HL-60/S4 treated with phorbol 12-myristate 13-acetate at 8.2 ng/mL for 4 days and 3 days (cell line): ENCODE data around the gene AGAP1.
"Not testable (repeated sequence)": the region's sequence is repeated elsewhere in the genome, so short reads cannot be mapped to it uniquely, and the experiment has no call there.

Source experiments
- in situ Hi-C: fragments of 300-500 bp; cut with MboI; formaldehyde crosslinking; loops from 2 replicates; pipeline ENCODE4 v1.15.0; 2022; ENCODE audit warnings: low sequenced_read_pairs

Gene AGAP1

DNA sequence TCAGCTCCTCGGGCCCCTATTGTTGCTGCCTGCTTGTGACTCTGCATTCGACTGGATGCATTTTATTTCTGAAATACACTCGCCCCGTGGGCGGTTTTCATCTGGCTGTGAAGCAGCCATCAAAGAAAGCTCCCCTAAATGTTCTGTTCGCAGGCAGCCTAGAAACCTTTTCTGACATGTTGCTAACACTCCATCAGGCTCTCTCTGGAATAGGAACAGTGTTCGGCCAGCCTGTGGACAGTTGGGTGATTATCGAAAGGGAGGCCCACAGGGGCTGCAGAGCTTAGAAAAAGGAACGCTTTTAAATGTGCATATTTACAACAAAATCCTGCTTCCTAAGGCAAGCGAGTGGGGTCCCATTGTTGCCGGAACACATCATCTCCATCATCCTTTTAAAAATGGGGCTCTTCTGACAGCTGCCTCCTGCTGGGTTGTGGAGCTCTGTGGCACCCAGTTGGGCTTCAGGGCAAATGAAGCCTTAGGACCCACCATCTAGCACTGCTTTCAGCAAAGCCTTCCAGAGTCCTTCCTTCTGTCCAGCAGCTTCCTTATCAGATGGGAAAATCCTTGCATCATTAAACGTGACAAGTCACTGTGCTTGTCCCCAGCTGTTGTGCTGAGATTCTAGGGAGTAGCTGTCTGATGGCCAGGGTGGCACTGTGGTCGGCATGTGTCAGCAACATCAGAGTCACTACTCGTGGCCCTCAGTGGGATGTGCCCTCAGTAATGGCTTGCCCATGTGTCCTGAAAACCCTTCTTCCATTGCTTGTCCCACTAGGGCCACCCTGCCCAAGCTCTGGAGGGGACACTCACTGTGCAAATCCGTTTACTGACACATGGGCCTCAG, 571.7 kb downstream of the AGAP1 start:
- in situ Hi-C loops = no loop called here

DNA sequence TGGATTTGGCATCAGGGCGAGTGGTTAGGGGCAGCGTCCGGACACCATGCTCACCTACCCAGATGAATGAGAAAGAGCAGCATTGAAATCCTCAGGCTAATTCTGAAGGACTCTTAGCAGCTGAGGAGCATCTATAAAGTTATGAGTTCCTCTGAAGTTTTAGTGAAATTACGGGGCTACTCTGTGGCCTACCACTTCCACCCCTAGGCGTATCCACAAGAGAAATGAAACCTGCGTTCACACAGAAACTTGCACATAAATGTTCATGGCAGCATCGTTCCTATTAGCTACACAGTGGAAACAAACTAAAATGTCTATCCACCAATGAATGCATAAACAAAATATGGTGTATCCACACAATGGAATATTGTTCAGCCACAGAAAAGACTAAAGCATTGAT, 576.4 kb downstream of the AGAP1 start:
- in situ Hi-C loops = no loop called here

DNA sequence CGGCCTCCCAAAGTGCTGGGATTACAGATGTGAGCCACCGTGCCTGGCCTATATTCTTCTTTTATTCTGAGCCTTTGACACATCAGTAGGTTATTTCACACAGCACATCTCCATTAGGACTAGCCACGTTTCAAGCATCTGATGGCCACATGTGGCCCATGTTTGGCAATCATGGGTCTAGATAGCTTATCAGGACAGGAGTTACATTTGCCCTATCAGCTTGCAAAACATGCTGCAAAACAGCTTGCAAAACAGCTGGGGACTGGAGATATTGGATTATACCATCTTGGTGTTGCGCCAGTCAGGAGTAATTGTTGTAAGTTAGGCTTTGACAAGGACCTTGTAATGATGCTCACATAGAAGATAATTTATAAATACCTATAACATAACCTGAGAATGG, 579.4 kb downstream of the AGAP1 start:
- in situ Hi-C loops = no loop called here

DNA sequence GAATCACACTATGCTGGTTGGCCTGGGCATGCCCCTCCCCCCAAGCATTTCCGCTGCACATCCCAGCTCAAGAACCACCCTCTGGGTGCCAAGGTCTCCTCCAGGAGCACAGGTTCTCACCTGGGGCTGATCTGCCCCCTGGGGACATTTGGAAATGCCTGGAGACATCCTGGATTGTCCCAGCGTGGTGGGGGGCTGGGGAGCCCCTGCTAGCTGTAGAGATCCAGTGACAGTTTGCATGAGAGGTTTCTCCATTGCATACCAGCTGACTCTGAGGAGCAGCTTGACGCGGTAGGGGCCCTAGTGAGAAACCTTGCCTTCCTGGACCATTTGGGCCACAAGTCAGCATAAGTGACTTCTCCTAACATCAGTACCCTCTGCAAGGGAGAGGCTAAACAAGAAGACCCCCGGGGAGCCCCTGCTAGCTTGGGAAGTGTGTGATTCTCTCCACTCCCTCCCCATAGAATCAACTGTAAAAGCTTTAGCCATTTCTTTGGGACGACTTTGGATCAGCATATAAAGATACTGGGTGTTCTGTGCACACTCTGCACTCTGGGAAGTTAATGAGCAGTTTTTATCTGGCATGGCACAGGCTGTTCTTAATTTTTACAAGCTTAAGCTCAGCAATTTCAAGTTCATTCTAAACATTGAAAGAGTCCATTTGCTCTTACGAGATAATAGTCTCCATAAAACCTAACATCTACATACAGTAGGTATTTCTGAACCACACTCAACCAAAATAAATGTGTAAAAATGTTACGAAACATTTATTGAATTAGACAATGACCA, 580.2 kb downstream of the AGAP1 start:
- in situ Hi-C loops = no loop called here

- in situ Hi-C loops = no loop called here
Measured at GRCh38 chr2:236075802-236076201, 582.0 kb downstream of the AGAP1 start.

DNA sequence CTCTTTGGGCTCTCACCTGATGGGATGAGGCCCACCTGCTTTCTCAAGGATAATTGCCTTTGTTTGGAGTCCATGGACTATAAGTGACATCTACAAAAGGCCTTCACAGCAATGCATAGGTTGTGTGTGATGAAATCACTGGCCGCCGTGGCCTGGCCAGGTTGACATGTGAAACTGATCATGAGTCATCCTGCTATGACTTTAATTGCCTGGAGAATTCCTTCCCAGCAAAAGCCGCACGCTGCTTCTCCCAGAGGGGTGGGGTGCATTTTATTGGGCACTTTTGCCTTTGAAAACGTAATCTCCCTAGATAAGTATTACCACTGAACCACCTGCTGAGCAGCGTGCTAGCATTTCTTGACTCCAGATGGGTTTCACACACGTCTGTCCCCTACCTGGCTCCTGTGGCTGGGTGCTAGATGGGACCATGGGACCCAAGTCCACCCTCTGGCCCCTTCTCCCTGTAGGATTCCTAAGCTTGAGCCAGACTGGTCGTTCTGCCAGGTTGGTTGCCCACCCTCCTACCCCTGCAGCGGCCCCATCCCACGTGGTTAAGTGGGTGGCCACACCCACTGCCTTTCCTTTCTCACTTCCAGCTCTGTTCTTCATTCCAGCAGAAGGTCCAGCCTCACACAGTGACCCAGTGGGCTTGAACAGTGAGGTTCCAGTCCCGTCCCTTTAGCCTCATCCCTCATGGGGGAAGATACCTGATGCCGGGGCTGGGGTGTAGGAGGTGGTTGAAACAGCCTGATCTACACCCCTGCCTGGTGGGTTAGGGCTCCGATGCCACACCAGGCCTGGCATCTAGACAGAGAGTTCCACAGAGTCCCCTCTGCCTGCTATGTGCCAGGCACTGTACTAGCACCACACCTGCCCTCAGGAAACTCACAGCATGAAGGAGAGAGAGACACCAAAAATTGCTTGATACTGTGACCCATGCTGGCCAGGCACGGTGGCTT, 584.7 kb downstream of the AGAP1 start:
- in situ Hi-C loops = no loop called here

DNA sequence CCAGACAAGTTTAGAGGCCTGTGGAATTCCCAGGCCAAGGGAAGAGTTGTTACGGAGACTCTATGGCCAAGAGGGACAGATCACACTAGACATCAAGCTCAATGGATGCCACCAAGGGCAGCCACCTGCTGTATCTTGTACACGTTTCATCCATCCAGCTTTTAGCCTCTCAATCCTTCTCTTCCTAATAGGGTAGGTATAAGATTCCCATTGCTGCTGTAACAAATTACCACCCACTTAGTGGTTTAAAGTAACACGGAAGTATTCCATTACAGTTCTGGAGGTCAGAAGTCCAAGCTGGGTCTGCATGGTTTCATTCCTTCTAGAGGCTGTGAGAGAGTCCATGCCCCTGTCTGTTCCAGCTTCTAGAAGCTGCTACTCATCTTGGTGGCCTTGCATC, 586.6 kb downstream of the AGAP1 start:
- in situ Hi-C loops = no loop called here

DNA sequence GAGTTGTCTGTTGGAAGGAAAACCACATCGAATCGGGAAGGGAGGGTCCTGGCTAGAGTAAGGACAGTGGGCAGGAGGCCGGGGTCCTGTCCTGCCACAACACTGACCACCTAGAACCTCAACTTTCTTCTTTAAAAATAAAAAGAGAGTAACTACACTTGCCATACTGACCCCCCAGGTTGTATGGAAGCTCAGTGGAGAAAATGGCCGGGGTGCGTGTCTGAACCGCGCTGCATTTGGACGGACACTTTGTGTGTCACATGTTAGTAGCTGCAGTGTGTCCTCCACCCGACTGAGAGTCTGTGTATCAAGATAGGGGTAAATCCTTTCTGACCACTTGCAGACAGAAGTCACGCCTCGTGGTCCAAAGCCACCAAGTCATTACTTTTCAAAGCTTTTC, 587.3 kb downstream of the AGAP1 start:
- in situ Hi-C loops = no loop called here

- in situ Hi-C loops = no loop called here
Measured at GRCh38 chr2:236082061-236082460, 588.2 kb downstream of the AGAP1 start.

GRCh38 chr2:236083934-236084333, 590.1 kb downstream of the AGAP1 start:
- in situ Hi-C loops = no loop called here

- in situ Hi-C loops = no loop called here
Measured at GRCh38 chr2:236085211-236085610, 591.4 kb downstream of the AGAP1 start.

- in situ Hi-C loops = no loop called here
Measured at GRCh38 chr2:236085647-236086046, 591.8 kb downstream of the AGAP1 start.

DNA sequence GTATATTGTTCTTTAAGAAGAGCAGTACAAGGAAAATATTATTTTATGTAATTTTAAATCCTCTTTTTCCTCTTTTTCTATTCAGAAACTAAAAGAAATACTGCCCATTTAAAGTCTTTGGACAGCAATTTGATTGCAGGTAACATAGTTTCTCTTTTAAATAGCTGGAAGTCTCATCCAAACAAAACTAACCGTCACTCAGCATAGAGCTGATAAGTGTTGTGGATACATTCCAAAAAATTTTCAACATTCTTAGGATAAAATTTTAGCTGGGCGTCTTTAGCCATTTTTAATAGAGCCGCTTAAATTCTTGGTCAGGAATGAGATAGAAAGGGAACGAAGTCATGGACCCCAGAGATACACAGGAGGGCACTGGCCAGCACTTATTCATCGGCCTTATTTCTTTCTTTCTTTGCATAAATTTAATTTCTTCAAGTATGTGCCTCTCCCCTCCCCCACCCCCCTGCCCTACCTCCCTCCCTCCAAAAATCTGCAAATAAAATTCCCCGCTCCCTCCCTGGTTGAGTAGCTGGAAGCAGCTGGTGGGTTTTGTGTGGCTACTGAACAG, 592.6 kb downstream of the AGAP1 start:
- in situ Hi-C loops = no loop called here

GRCh38 chr2:236086971-236087465, 593.2 kb downstream of the AGAP1 start:
- in situ Hi-C loops = no loop called here

- in situ Hi-C loops = no loop called here
Measured at GRCh38 chr2:236088368-236089057, 594.7 kb downstream of the AGAP1 start.

DNA sequence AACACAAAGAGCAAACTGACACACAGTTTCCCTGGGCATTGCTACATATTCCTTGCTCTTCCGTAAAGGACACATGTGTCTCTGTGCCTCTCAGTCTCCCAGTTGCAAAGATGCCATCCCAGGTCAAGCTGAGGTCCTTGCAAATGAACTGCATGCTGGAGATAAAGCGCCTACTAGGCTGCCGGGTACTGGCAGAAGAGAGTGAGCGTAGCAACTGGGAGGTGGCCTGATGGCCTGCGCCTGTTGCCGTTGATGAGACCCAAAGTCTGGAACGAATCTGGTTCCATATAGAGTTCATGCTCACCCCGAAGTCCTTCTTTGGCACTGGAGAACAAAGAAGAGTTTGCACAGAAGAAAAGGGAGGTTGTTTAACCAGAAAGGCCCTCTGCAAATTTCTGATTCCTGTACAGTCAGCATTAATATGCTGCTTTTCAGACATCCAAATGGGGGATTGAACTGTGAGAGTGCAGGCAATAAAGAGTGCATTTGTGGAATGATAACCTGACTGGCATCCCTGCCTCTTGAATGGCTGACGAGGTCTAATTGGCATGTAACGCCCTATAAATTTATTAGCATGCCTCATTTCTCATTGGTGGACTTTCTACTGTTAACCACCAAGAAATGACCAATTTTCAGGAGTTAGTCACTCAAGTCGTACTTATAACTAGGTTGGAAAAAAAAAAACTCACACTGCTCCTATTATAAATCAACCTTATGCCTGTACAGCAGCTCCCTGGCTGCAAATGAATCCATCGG, 595.6 kb downstream of the AGAP1 start:
- in situ Hi-C loops = no loop called here

- in situ Hi-C loops = no loop called here
Measured at GRCh38 chr2:236090027-236090382, 596.2 kb downstream of the AGAP1 start.

GRCh38 chr2:236090826-236091225, 597.0 kb downstream of the AGAP1 start:
- in situ Hi-C loops = not testable (repeated sequence)

GRCh38 chr2:236092714-236093113, 598.9 kb downstream of the AGAP1 start:
- in situ Hi-C loops = no loop called here
